Endothelial cell of umbilical vein (primary cell): ENCODE data around the gene USE1. TPM values are rescaled to one million over a fixed set of nuclear protein-coding genes. Genes with fewer than 3 reads are reported as not detected.

Experiments used
- BruUV-seq: library from RNA; stranded (reverse); fragments of 400-500 nt; replicated peaks from 2 replicates; lab custom pipeline; 2021; lab: Mats Ljungman, UMichigan
- CTCF ChIA-PET: fragments of 300-600, 350-600 bp; sonication (Branson Sonifier 250); formaldehyde crosslinking; loops from one replicate; lab custom pipeline; 2021; ENCODE audit warnings: antibody characterized with exemption, inconsistent platforms; lab: Charles Lee
- POLR2A ChIA-PET: fragments of 300-600, 350-600 bp; sonication (Branson Sonifier 250); formaldehyde crosslinking; loops from one replicate; lab custom pipeline; 2021; ENCODE audit warnings: antibody characterized with exemption, inconsistent platforms; lab: Charles Lee
- DNase-seq: peaks from one replicate; pipeline ENCODE4 v3.0.0-alpha.2; 2011; ENCODE audit warnings: low read depth, low spot score
- FAIRE-seq: peaks from 2 replicates; lab custom pipeline; 2011; peaks lifted over from hg19 to GRCh38; lab: Jason Lieb, UNC
- H2AFZ ChIP-seq: 2 replicates; pipeline ENCODE4 v1.6.0; 2012; ENCODE audit warnings: low read depth, low read length, control low read depth, inconsistent platforms
- H3K27ac ChIP-seq: 2 replicates; pipeline ENCODE4 v1.5.1; 2011; ENCODE audit warnings: low read depth, mild to moderate bottlenecking, control low read depth, low read length, moderate library complexity; ENCODE audit not compliant: insufficient read depth
- H3K27me3 ChIP-seq, 2 experiments: 2 replicates each; pipeline versions ENCODE4 v1.6.0 to v1.6.1; 2011; ENCODE audit warnings: low read length in 2 of 2, mixed read lengths in 1 of 2; ENCODE audit not compliant: control insufficient read depth in 2 of 2, insufficient read depth in 2 of 2
- H3K36me3 ChIP-seq, 2 experiments: 2 replicates in 1 of 2; 3 replicates in 1 of 2; pipeline ENCODE4 v1.5.1; 2011; ENCODE audit warnings: low read length in 2 of 2, mild to moderate bottlenecking in 1 of 2, moderate library complexity in 1 of 2; ENCODE audit not compliant: control insufficient read depth in 2 of 2, insufficient read depth in 2 of 2; ENCODE audit errors: extremely low read depth in 1 of 2
- H3K4me1 ChIP-seq: 3 replicates; pipeline ENCODE4 v1.5.1; 2011; ENCODE audit warnings: mild to moderate bottlenecking, low read length; ENCODE audit not compliant: control insufficient read depth, insufficient read depth; ENCODE audit errors: extremely low read depth
- H3K4me2 ChIP-seq: 2 replicates; pipeline ENCODE4 v1.6.1; 2011; ENCODE audit warnings: low read length, control low read depth, mixed read lengths; ENCODE audit not compliant: insufficient read depth
- H3K4me3 ChIP-seq, 3 experiments: fragments of 200-600 bp in 1 of 3; sonication (generic), shearing (Covaris generic) in 1 of 3; replicated peaks in 1 of 3; 2 replicates each; pipeline ENCODE4 v1.5.1; 2011 to 2016; ENCODE audit warnings: control low read depth in 3 of 3, low read length in 3 of 3, mild to moderate bottlenecking in 2 of 3, inconsistent platforms in 1 of 3, low read depth in 1 of 3, moderate library complexity in 1 of 3; ENCODE audit not compliant: insufficient read depth in 1 of 3
- H3K79me2 ChIP-seq: 2 replicates; pipeline ENCODE4 v1.6.0; 2012; ENCODE audit warnings: low read length, inconsistent platforms; ENCODE audit not compliant: control insufficient read depth, insufficient read depth
- H3K9ac ChIP-seq: replicated peaks from 2 replicates; pipeline ENCODE3; 2011; ENCODE audit warnings: low read length, control low read depth; ENCODE audit not compliant: insufficient read depth; ENCODE audit errors: extremely low read depth
- H3K9me1 ChIP-seq: replicated peaks from 3 replicates; pipeline ENCODE4 v1.6.0; 2011; ENCODE audit warnings: mild to moderate bottlenecking, low read length; ENCODE audit not compliant: control insufficient read depth, insufficient read depth; ENCODE audit errors: extremely low read depth
- H3K9me3 ChIP-seq: replicated peaks from 2 replicates; pipeline ENCODE4 v1.5.1; 2012; ENCODE audit warnings: low read length, inconsistent platforms; ENCODE audit not compliant: control insufficient read depth, insufficient read depth
- H4K20me1 ChIP-seq: replicated peaks from 2 replicates; pipeline ENCODE3; 2011; ENCODE audit warnings: mild to moderate bottlenecking, low read length; ENCODE audit not compliant: control insufficient read depth, insufficient read depth; ENCODE audit errors: extremely low read depth
- EZH2 ChIP-seq: IDR thresholded peaks from 2 replicates; pipeline ENCODE4 v1.6.1; 2012; ENCODE audit warnings: borderline replicate concordance, low read depth, mild to moderate bottlenecking, moderate library complexity, low read length, inconsistent platforms; ENCODE audit not compliant: severe bottlenecking
- FOS ChIP-seq: IDR thresholded peaks from 2 replicates; pipeline ENCODE4 v1.6.1; 2011; ENCODE audit warnings: mild to moderate bottlenecking, low read length, moderate library complexity, borderline replicate concordance; ENCODE audit not compliant: insufficient read depth
- GATA2 ChIP-seq: IDR thresholded peaks from 2 replicates; pipeline ENCODE4 v1.7.0; 2011; ENCODE audit warnings: low read depth, mild to moderate bottlenecking, moderate library complexity, mixed read lengths, low read length; ENCODE audit not compliant: insufficient read length, insufficient read depth
- JUN ChIP-seq: IDR thresholded peaks from 2 replicates; pipeline ENCODE4 v1.6.1; 2011; ENCODE audit warnings: borderline replicate concordance, low read depth; ENCODE audit not compliant: insufficient read length, insufficient read depth
- MYC ChIP-seq: IDR thresholded peaks from one replicate; pipeline ENCODE4 v1.6.1; 2011; ENCODE audit warnings: mild to moderate bottlenecking, low read depth, low read length
- POLR2A ChIP-seq: IDR thresholded peaks from 2 replicates; pipeline ENCODE4 v1.6.1; 2012; ENCODE audit warnings: low read depth, mild to moderate bottlenecking, control low read depth, low read length
- POLR2AphosphoS5 ChIP-seq: IDR thresholded peaks from 2 replicates; pipeline ENCODE4 v1.6.1; 2012; ENCODE audit warnings: low read depth, mild to moderate bottlenecking, control low read depth, low read length, moderate library complexity; ENCODE audit not compliant: insufficient read depth
- dilution Hi-C: fragments of 300-500 bp; cut with MboI; formaldehyde crosslinking; loops from one replicate; pipeline ENCODE4 v1.15.0; 2019; ENCODE audit warnings: low sequenced_read_pairs; ENCODE audit not compliant: extremely low pct_ligation_motif_present
- intact Hi-C: fragments of 100-400 bp; cut with micrococcal nuclease; formaldehyde crosslinking; loops from one replicate; pipeline ENCODE4 v1.10.0; 2022
- polyA plus RNA-seq, 4 experiments: library from polyadenylated mRNA; depleted of rRNA in 3 of 4; stranded (reverse) in 3 of 4; unstranded in 1 of 4; fragments of >200 nt; gene quantifications; 2 replicates each; pipeline versions ENCODE4 v1.2.1 to v1.2.3, GENCODE V29; 2011 to 2012; ENCODE audit warnings: missing spikeins in 1 of 4
- total RNA-seq: library from RNA; stranded (reverse); gene quantifications from 2 replicates; pipeline ENCODE4 v1.2.3, GENCODE V29; 2021
- TF ChIP-seq, protein P1 (sequence below), 2 donors: IDR thresholded peaks; 1 replicate in 1 of 2; 2 replicates in 1 of 2; pipeline ENCODE4 v1.5.1; 2011; ENCODE audit warnings: low read length in 2 of 2, mild to moderate bottlenecking in 2 of 2, moderate library complexity in 2 of 2, control low read depth in 1 of 2, inconsistent platforms in 1 of 2, low read depth in 1 of 2; ENCODE audit not compliant: insufficient read depth in 1 of 2; ENCODE audit errors: extremely low read depth in 1 of 2
- TF ChIP-seq, protein P2 (sequence below): IDR thresholded peaks from 2 replicates; pipeline ENCODE4 v1.6.1; 2011; ENCODE audit not compliant: insufficient read depth, insufficient read length

Gene USE1
- total and polyA plus RNA-seq, 2 donors (not counting 3 experiments of a cell fraction or from before 2014, with no cell fraction given), result 21.3 to 27.6 TPM

DNA sequence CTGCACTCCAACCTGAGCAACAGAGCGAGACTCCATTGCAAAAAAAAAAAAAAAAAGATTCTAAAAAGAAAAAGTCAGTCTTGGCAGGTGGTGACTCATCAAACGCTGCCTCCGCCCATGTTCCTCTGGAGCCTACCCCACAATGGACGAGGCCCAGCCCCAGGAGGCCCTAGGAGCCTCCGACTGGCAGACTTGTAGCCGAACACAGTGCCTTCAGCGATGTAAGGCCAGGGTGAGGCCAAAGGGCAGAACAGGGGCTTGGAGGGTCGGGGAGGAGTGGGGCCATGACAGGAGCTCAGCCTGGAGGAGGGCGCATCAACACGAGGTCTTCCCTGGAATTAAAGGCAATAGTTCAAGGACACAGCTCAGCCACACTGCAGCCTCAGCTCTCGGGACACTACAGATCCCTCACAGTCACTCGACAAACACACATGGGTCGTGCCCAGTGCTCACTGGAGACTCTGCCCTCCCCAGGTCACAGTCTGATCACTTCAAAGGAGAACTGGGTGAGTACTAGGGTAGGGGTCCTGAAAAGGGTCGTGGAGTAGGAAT, 5.1 kb downstream of the USE1 start:
- H3K36me3 ChIP-seq, result peaks cover 0 to 2% of the 10 kb centered on the region in 2 experiments
- intact Hi-C loops, result no loop called here
- no peaks in the 10 kb centered on the region for H3K9me3 ChIP-seq
- no peaks in the 10 kb centered on the region for H3K4me1 ChIP-seq
- peak; percentile 35 for DNase-seq
- H3K27me3 ChIP-seq, result no peaks in the 10 kb centered on the region
- POLR2A ChIA-PET, result interaction anchor here (0.7 kb wide), 1 partner anchor 197 kb away, joined by 4 read pairs; no protein-coding TSS in a partner anchor
- H3K79me2 ChIP-seq, result no peaks in the 10 kb centered on the region
- H3K4me2 ChIP-seq, result no peak overlapping the region
- FAIRE-seq, result no peak
- BruUV-seq, result no TSS peak
- no peak overlapping the region for H3K9ac ChIP-seq
- no peaks in the 10 kb centered on the region for H3K9me1 ChIP-seq
- H4K20me1 ChIP-seq, result no peaks in the 10 kb centered on the region
- dilution Hi-C loops, result no loop called here
- CTCF ChIA-PET, result interaction anchor here (0.7 to 1.2 kb wide), 2 partner anchors 62 to 152 kb away, joined by 3 to 4 read pairs; no protein-coding TSS in a partner anchor
- TF ChIP-seq POLR2AphosphoS5 (no peak), FOS (peak; percentile 48), JUN (peak; percentile 45)
- no peak overlapping the region for H3K27ac ChIP-seq
- H2AFZ ChIP-seq, result no peak overlapping the region
- no peak overlapping the region for H3K4me3 ChIP-seq

GRCh38 chr19:17225053-17225452, 9.9 kb downstream of the USE1 start:
- FAIRE-seq (no peak), DNase-seq (no peak)
- Histone ChIP-seq H3K9me1 (no peaks in the 10 kb centered on the region), H3K9ac (no peak overlapping the region), H3K9me3 (no peaks in the 10 kb centered on the region), H3K36me3 (no peaks in the 10 kb centered on the region), H4K20me1 (no peaks in the 10 kb centered on the region), H3K27ac (no peak overlapping the region), H3K79me2 (no peaks in the 10 kb centered on the region), H3K4me1 (peaks cover 5% of the 10 kb centered on the region), H2AFZ (no peak overlapping the region), H3K27me3 (no peaks in the 10 kb centered on the region), H3K4me3 (no peak overlapping the region), H3K4me2 (no peak overlapping the region)
- no TSS peak for BruUV-seq
- dilution Hi-C loops, result no loop called here
- ChIA-PET CTCF (no interaction called here), POLR2A (no interaction called here)
- TF ChIP-seq EZH2 (no peak), GATA2 (no peak), MYC (no peak), FOS (no peak), POLR2AphosphoS5 (no peak), POLR2A (no peak), JUN (no peak)
- TF ChIP-seq, protein P1, sequence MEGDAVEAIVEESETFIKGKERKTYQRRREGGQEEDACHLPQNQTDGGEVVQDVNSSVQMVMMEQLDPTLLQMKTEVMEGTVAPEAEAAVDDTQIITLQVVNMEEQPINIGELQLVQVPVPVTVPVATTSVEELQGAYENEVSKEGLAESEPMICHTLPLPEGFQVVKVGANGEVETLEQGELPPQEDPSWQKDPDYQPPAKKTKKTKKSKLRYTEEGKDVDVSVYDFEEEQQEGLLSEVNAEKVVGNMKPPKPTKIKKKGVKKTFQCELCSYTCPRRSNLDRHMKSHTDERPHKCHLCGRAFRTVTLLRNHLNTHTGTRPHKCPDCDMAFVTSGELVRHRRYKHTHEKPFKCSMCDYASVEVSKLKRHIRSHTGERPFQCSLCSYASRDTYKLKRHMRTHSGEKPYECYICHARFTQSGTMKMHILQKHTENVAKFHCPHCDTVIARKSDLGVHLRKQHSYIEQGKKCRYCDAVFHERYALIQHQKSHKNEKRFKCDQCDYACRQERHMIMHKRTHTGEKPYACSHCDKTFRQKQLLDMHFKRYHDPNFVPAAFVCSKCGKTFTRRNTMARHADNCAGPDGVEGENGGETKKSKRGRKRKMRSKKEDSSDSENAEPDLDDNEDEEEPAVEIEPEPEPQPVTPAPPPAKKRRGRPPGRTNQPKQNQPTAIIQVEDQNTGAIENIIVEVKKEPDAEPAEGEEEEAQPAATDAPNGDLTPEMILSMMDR (IDR thresholded peaks at IDR 0.05; ENCODE audit: extremely low read depth in 1 of 2, insufficient read depth in 1 of 2, low read depth in 1 of 2, low read length in 2 of 2), result no peak
- TF ChIP-seq, protein P2, sequence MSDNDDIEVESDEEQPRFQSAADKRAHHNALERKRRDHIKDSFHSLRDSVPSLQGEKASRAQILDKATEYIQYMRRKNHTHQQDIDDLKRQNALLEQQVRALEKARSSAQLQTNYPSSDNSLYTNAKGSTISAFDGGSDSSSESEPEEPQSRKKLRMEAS, result no peak
- intact Hi-C loops, result no loop called here
